MM.1S (cell line): Measurements from ENCODE around the gene TRIOBP.

Source experiments
- DNase-seq: peaks from one replicate; pipeline ENCODE4 v3.0.0-alpha.2; 2015
- H2AFZ ChIP-seq: fragments of 300-600 bp; sonication (generic); 2 replicates; pipeline ENCODE4 v1.6.0; 2016; ENCODE audit warnings: antibody characterized with exemption, low read length
- H3F3A ChIP-seq: fragments of 300-600 bp; sonication (generic); 2 replicates; pipeline ENCODE4 v1.6.1; 2016; ENCODE audit warnings: mild to moderate bottlenecking, antibody characterized with exemption, low read length, moderate library complexity, mixed read lengths; ENCODE audit not compliant: insufficient read depth
- H3K27ac ChIP-seq: fragments of 300-600 bp; sonication (generic); 2 replicates; pipeline ENCODE4 v1.5.1; 2016; ENCODE audit warnings: mild to moderate bottlenecking, low read length
- H3K27me3 ChIP-seq: fragments of 300-600 bp; sonication (generic); replicated peaks from 2 replicates; pipeline ENCODE4 v1.6.0; 2016; ENCODE audit warnings: low read length; ENCODE audit not compliant: insufficient read depth
- H3K36me3 ChIP-seq: fragments of 300-600 bp; sonication (generic); replicated peaks from 2 replicates; pipeline ENCODE4 v1.6.1; 2016; ENCODE audit warnings: mild to moderate bottlenecking, low read length, mixed read lengths; ENCODE audit not compliant: insufficient read depth
- H3K4me1 ChIP-seq: fragments of 300-600 bp; sonication (generic); 2 replicates; pipeline ENCODE4 v1.6.1; 2016; ENCODE audit warnings: low read length, mixed read lengths
- H3K4me2 ChIP-seq: fragments of 300-600 bp; sonication (generic); 2 replicates; pipeline ENCODE4 v1.6.0; 2016; ENCODE audit warnings: low read depth, low read length
- H3K4me3 ChIP-seq: fragments of 300-600 bp; sonication (generic); 2 replicates; pipeline ENCODE4 v1.5.1; 2016; ENCODE audit warnings: low read length, mixed read lengths
- H3K79me2 ChIP-seq: fragments of 300-600 bp; sonication (generic); 2 replicates; pipeline ENCODE4 v1.6.1; 2016; ENCODE audit warnings: mixed run types, low read length, mixed read lengths
- H3K9ac ChIP-seq: fragments of 300-600 bp; sonication (generic); 2 replicates; pipeline ENCODE4 v1.6.1; 2016; ENCODE audit warnings: low read length, mixed read lengths
- H3K9me2 ChIP-seq: fragments of 300-600 bp; sonication (generic); replicated peaks from 2 replicates; pipeline ENCODE4 v1.6.1; 2016; ENCODE audit warnings: mild to moderate bottlenecking, low read length, mixed read lengths; ENCODE audit not compliant: insufficient read depth
- H3K9me3 ChIP-seq: fragments of 300-600 bp; sonication (generic); replicated peaks from 2 replicates; pipeline ENCODE4 v1.6.1; 2016; ENCODE audit warnings: mild to moderate bottlenecking, low read length, mixed read lengths; ENCODE audit not compliant: insufficient read depth
- H4K20me1 ChIP-seq: fragments of 300-600 bp; sonication (generic); 2 replicates; pipeline ENCODE4 v1.6.1; 2016; ENCODE audit warnings: mild to moderate bottlenecking, low read length, moderate library complexity, mixed read lengths; ENCODE audit not compliant: insufficient read depth
- CTCF ChIP-seq: fragments of 300-600 bp; sonication (generic); IDR thresholded peaks from 2 replicates; pipeline ENCODE4 v1.5.1; 2016; ENCODE audit warnings: antibody characterized with exemption, low read length, mixed read lengths
- EZH2 ChIP-seq: fragments of 300-600 bp; sonication (generic); optimal IDR thresholded peaks from 2 replicates; pipeline ENCODE3; 2017; ENCODE audit warnings: low read depth, mild to moderate bottlenecking, antibody characterized with exemption, low read length, mixed read lengths
- EZH2phosphoT487 ChIP-seq: fragments of 300-600 bp; sonication (generic); IDR thresholded peaks from 2 replicates; pipeline ENCODE4 v1.6.1; 2018; ENCODE audit warnings: antibody characterized with exemption, low read length

Gene TRIOBP

GRCh38 chr22:37746366-37747079 lies 49.7 kb downstream of the TRIOBP start:
- Histone ChIP-seq H3K36me3 (no peaks in the 10 kb centered on the region), H4K20me1 (no peaks in the 10 kb centered on the region), H3K9ac (peak overlapping the region; percentile 88), H3K79me2 (peaks cover 39% of the 10 kb centered on the region), H3F3A (0 out of 2 replicates have a peak, but pooled peaks cover 5% of the 10 kb centered on the region), H3K4me2 (peak overlapping the region; percentile 83), H3K4me1 (peaks cover 9% of the 10 kb centered on the region; the same call in 1 of the 2 replicates), H3K9me2 (no peaks in the 10 kb centered on the region), H3K27me3 (no peaks in the 10 kb centered on the region), H3K9me3 (no peaks in the 10 kb centered on the region), H3K27ac (no peak overlapping the region), H3K4me3 (peak overlapping the region; percentile 91), H2AFZ (peak overlapping the region; percentile 85)
- TF ChIP-seq EZH2: no peak
- no peak for TF ChIP-seq EZH2phosphoT487
- no peak for DNase-seq

DNA sequence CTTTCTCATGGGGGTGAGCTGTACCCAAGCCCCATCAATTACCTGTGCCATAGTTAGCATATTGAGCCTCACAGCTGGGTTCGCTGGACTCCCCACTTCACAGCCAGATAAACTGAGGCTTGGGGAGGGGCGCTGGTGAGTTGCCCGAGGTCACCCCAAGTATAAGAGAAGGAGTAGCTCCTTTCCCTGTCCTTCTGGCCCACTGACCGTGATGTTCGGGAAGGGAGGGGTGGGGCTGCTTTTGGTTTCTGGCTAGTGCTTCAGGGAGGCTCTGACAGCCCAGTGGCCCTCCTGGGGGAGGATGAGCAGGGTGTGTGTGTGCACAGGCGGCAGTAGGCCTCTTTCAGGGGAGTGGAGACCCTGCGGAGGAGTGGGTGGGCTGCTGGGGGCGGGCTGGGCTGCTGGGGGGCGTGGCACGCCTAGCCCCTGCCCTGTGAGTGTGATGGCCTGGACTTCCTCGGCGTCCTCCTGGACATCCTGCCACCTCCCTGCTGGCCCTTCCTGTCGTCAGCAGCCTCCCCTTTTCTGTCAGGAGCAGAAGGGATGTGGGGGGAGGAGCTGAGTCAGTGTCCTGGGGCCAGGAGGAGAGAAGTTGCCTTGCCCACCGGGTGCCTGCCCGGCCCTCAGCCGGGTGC lies 50.3 kb downstream of the TRIOBP start:
- peak overlapping the region; percentile 91 for H3K4me3 ChIP-seq
- peak overlapping the region; percentile 88 for H3K9ac ChIP-seq
- H2AFZ ChIP-seq: peak overlapping the region; percentile 85
- H3K27ac ChIP-seq: no peak overlapping the region
- H3K27me3 ChIP-seq: no peaks in the 10 kb centered on the region
- H4K20me1 ChIP-seq: no peaks in the 10 kb centered on the region
- H3K9me2 ChIP-seq: no peaks in the 10 kb centered on the region
- peak overlapping the region; percentile 83 for H3K4me2 ChIP-seq
- H3K9me3 ChIP-seq: no peaks in the 10 kb centered on the region
- no peak for DNase-seq
- H3K79me2 ChIP-seq: peaks cover 39% of the 10 kb centered on the region
- TF ChIP-seq CTCF: no peak
- no peak for TF ChIP-seq EZH2phosphoT487
- no peak for TF ChIP-seq EZH2
- peaks cover 9% of the 10 kb centered on the region; the same call in 1 of the 2 replicates for H3K4me1 ChIP-seq
- no peaks in the 10 kb centered on the region for H3K36me3 ChIP-seq
- 0 out of 2 replicates have a peak, but pooled peaks cover 5% of the 10 kb centered on the region for H3F3A ChIP-seq

DNA sequence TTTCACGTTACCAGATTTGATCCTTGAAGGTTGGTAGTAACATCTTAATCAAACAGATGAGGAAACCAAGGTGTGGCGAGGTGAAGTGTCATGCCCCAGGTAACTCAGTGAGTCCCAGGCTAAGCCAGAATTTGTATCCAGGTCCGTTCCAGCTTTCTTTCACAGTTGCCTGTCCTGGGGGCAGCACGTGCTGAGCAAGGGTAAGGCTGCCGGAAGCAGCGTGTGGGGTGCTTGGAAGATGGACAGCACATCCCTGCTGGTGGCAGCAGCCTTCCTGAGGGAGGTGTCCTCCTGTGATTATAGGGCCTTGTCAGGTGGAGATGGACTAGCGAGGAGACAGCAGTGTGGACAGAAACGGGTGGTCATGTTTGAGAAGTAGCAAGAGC lies 50.9 kb downstream of the TRIOBP start:
- H4K20me1 ChIP-seq: no peaks in the 10 kb centered on the region
- H3K27me3 ChIP-seq: no peaks in the 10 kb centered on the region
- peaks cover 9% of the 10 kb centered on the region; the same call in 1 of the 2 replicates for H3K4me1 ChIP-seq
- peaks cover 39% of the 10 kb centered on the region for H3K79me2 ChIP-seq
- no peaks in the 10 kb centered on the region for H3K9me3 ChIP-seq
- no peak overlapping the region for H3K4me3 ChIP-seq
- no peak overlapping the region for H3K27ac ChIP-seq
- TF ChIP-seq EZH2phosphoT487 (no peak), CTCF (no peak), EZH2 (no peak)
- no peaks in the 10 kb centered on the region for H3K36me3 ChIP-seq
- peak overlapping the region; percentile 9; the same call in 1 of the 2 replicates for H3K4me2 ChIP-seq
- H3F3A ChIP-seq: 0 out of 2 replicates have a peak, but pooled peaks cover 5% of the 10 kb centered on the region
- no peak overlapping the region for H3K9ac ChIP-seq
- DNase-seq: no peak
- H2AFZ ChIP-seq: no peak overlapping the region
- no peaks in the 10 kb centered on the region for H3K9me2 ChIP-seq
